WTC11 (cell line): ENCODE measurements around the gene SLC38A3. TPM values are rescaled to one million over a fixed set of nuclear protein-coding genes. Genes with fewer than 3 reads are reported as not detected.

ENCODE experiments used
- ATAC-seq: fragments of 200-7000 bp; cut with Tn5 transposase; 2 replicates; pipeline ENCODE4 v1.10.0; 2021; ENCODE audit warnings: mild to moderate bottlenecking, moderate library complexity
- CTCF ChIA-PET: fragments of 300-600 bp; sonication (Branson Sonifier 250); formaldehyde crosslinking; loops from one replicate; lab custom pipeline; 2021; ENCODE audit warnings: antibody characterized with exemption; lab: Charles Lee
- POLR2A ChIA-PET: fragments of 350-600 bp; sonication (Branson Sonifier 250); formaldehyde crosslinking; loops from one replicate; lab custom pipeline; 2021; ENCODE audit warnings: antibody characterized with exemption; lab: Charles Lee
- DNase-seq: peaks from one replicate; pipeline ENCODE4 v3.0.0; 2021; ENCODE audit warnings: low spot score
- H3K27ac Mint-ChIP-seq: 2 replicates; pipeline ENCODE4 v1.8.0; 2021; ENCODE audit warnings: mixed read lengths
- H3K27me3 Mint-ChIP-seq: 2 replicates; pipeline ENCODE4 v1.8.0; 2021; ENCODE audit warnings: low read depth, mild to moderate bottlenecking, moderate library complexity, mixed read lengths
- H3K36me3 Mint-ChIP-seq: 2 replicates; pipeline ENCODE4 v1.8.0; 2021; ENCODE audit warnings: mixed read lengths
- H3K4me1 Mint-ChIP-seq: 2 replicates; pipeline ENCODE4 v1.8.0; 2022; ENCODE audit warnings: mixed read lengths
- H3K4me3 Mint-ChIP-seq: 2 replicates; pipeline ENCODE4 v1.8.0; 2021; ENCODE audit warnings: mild to moderate bottlenecking, moderate library complexity, mixed read lengths
- H3K9me3 Mint-ChIP-seq: 2 replicates; pipeline ENCODE4 v1.8.0; 2021; ENCODE audit warnings: mixed read lengths
- AR ChIP-seq: fragments of 250-450 bp; sonication (Bioruptor Pico); IDR thresholded peaks from 2 replicates; pipeline ENCODE4 v1.9.0; 2021; ENCODE audit warnings: mild to moderate bottlenecking
- ATF1 ChIP-seq: sonication (generic); formaldehyde crosslinking; IDR thresholded peaks from 2 replicates; pipeline ENCODE4 v1.8.1; 2023; ENCODE audit warnings: mild to moderate bottlenecking, moderate library complexity, missing genetic modification reagents
- CREB1 ChIP-seq: sonication (generic); formaldehyde crosslinking; IDR thresholded peaks from 2 replicates; pipeline ENCODE4 v1.8.0; 2023; ENCODE audit warnings: mild to moderate bottlenecking, missing genetic modification reagents
- CREM ChIP-seq: sonication (generic); formaldehyde crosslinking; IDR thresholded peaks from 2 replicates; pipeline ENCODE4 v1.8.1; 2022; ENCODE audit warnings: mild to moderate bottlenecking, missing genetic modification reagents, moderate library complexity
- ESRRA ChIP-seq: sonication (generic); formaldehyde crosslinking; IDR thresholded peaks from 2 replicates; pipeline ENCODE4 v1.8.1; 2022; ENCODE audit warnings: mild to moderate bottlenecking, missing genetic modification reagents, borderline replicate concordance
- FOXP4 ChIP-seq: sonication (generic); formaldehyde crosslinking; IDR thresholded peaks from 2 replicates; pipeline ENCODE4 v1.8.0; 2022; ENCODE audit warnings: mild to moderate bottlenecking, missing genetic modification reagents
- GRHL2 ChIP-seq: fragments of 250-450 bp; sonication (Bioruptor Pico); IDR thresholded peaks from 2 replicates; pipeline ENCODE4 v1.8.0; 2022; ENCODE audit warnings: mild to moderate bottlenecking, moderate library complexity; ENCODE audit not compliant: insufficient replicate concordance, severe bottlenecking
- HMGA2 ChIP-seq: fragments of 250-450 bp; sonication (Bioruptor Pico); IDR thresholded peaks from 2 replicates; pipeline ENCODE4 v1.4.0; 2021; ENCODE audit warnings: mild to moderate bottlenecking, moderate library complexity
- IRF2 ChIP-seq: sonication (generic); formaldehyde crosslinking; IDR thresholded peaks from 2 replicates; pipeline ENCODE4 v1.8.0; 2022; ENCODE audit warnings: low read depth, missing genetic modification reagents, borderline replicate concordance
- JAZF1 ChIP-seq: fragments of 250-450 bp; sonication (Bioruptor Pico); IDR thresholded peaks from 2 replicates; pipeline ENCODE4 v1.9.0; 2021; ENCODE audit warnings: moderate library complexity, mild to moderate bottlenecking, inconsistent platforms
- MYBL2 ChIP-seq: sonication (generic); formaldehyde crosslinking; IDR thresholded peaks from 2 replicates; pipeline ENCODE4 v1.8.1; 2023; ENCODE audit warnings: mild to moderate bottlenecking, moderate library complexity, missing genetic modification reagents
- NR3C1 ChIP-seq: sonication (generic); formaldehyde crosslinking; conservative IDR thresholded peaks from 2 replicates; pipeline ENCODE4 v1.8.1; 2023; ENCODE audit warnings: low read depth, mild to moderate bottlenecking, missing genetic modification reagents
- OVOL2 ChIP-seq: fragments of 250-450 bp; sonication (Bioruptor Pico); IDR thresholded peaks from 2 replicates; pipeline ENCODE4 v1.9.0; 2021; ENCODE audit warnings: mild to moderate bottlenecking, borderline replicate concordance
- PRDM15 ChIP-seq: sonication (generic); formaldehyde crosslinking; IDR thresholded peaks from 2 replicates; pipeline ENCODE4 v1.8.0; 2022; ENCODE audit warnings: missing genetic modification reagents
- RELA ChIP-seq: sonication (generic); formaldehyde crosslinking; IDR thresholded peaks from 2 replicates; pipeline ENCODE4 v1.8.1; 2022; ENCODE audit warnings: missing genetic modification reagents, mild to moderate bottlenecking, borderline replicate concordance
- SMAD4 ChIP-seq: sonication (generic); formaldehyde crosslinking; IDR thresholded peaks from 2 replicates; pipeline ENCODE4 v1.8.0; 2022; ENCODE audit warnings: mild to moderate bottlenecking, missing genetic modification reagents
- TEAD4 ChIP-seq: sonication (generic); formaldehyde crosslinking; IDR thresholded peaks from 2 replicates; pipeline ENCODE4 v1.8.0; 2022; ENCODE audit warnings: mild to moderate bottlenecking, missing genetic modification reagents
- ZBTB21 ChIP-seq: sonication (generic); formaldehyde crosslinking; IDR thresholded peaks from 2 replicates; pipeline ENCODE4 v1.8.1; 2023; ENCODE audit warnings: mild to moderate bottlenecking, missing genetic modification reagents, borderline replicate concordance
- ZNF121 ChIP-seq: sonication (generic); formaldehyde crosslinking; IDR thresholded peaks from 2 replicates; pipeline ENCODE4 v1.8.0; 2023; ENCODE audit warnings: missing genetic modification reagents
- ZNF138 ChIP-seq: sonication (generic); formaldehyde crosslinking; conservative IDR thresholded peaks from 2 replicates; pipeline ENCODE4 v1.8.1; 2022; ENCODE audit warnings: mild to moderate bottlenecking, moderate library complexity, missing genetic modification reagents
- ZNF232 ChIP-seq: sonication (generic); formaldehyde crosslinking; IDR thresholded peaks from 2 replicates; pipeline ENCODE4 v1.8.0; 2022; ENCODE audit warnings: mild to moderate bottlenecking, missing genetic modification reagents
- ZNF317 ChIP-seq: sonication (generic); formaldehyde crosslinking; IDR thresholded peaks from 2 replicates; pipeline ENCODE4 v1.8.1; 2023; ENCODE audit warnings: low read depth, mild to moderate bottlenecking, moderate library complexity, missing genetic modification reagents, borderline replicate concordance
- ZNF671 ChIP-seq: fragments of 250-450 bp; sonication (Bioruptor Pico); IDR thresholded peaks from 2 replicates; pipeline ENCODE4 v1.8.0; 2021; ENCODE audit warnings: mild to moderate bottlenecking
- total RNA-seq: library from RNA; stranded (reverse); gene quantifications from 3 replicates; pipeline ENCODE4 v1.2.3, GENCODE V29; 2021
- TF ChIP-seq, protein P1 (sequence below): sonication (generic); formaldehyde crosslinking; IDR thresholded peaks from 2 replicates; pipeline ENCODE4 v1.8.0; 2022; ENCODE audit warnings: mild to moderate bottlenecking, missing genetic modification reagents
- TF ChIP-seq, protein P2 (sequence below): sonication (generic); formaldehyde crosslinking; IDR thresholded peaks from 2 replicates; pipeline ENCODE4 v1.8.0; 2022; ENCODE audit warnings: mild to moderate bottlenecking, missing genetic modification reagents

The SLC38A3 gene
- total RNA-seq, 1 experiment from 2014 or later: 0.90 TPM

GRCh38 chr3:50193746-50194127 is 11.3 kb upstream of the SLC38A3 start:
- TF ChIP-seq CREM (CRISPR knock-in tag): no peak
- no peak for TF ChIP-seq TEAD4 (CRISPR knock-in tag)
- no peak for TF ChIP-seq ZBTB21
- TF ChIP-seq ZNF121 (CRISPR knock-in tag): no peak
- TF ChIP-seq MYBL2: no peak
- TF ChIP-seq ZNF671 (CRISPR knock-in tag): no peak
- no peak for TF ChIP-seq NR3C1
- TF ChIP-seq HMGA2 (CRISPR knock-in tag): no peak
- TF ChIP-seq IRF2 (CRISPR knock-in tag): no peak
- no peak for TF ChIP-seq RELA
- TF ChIP-seq JAZF1 (CRISPR knock-in tag): no peak
- no peak for TF ChIP-seq AR (CRISPR knock-in tag)
- Mint-ChIP-seq H3K9me3 (no peaks in the 10 kb centered on the region), H3K4me3 (no peak overlapping the region), H3K27ac (no peak overlapping the region), H3K27me3 (peaks cover 9% of the 10 kb centered on the region), H3K36me3 (no peaks in the 10 kb centered on the region), H3K4me1 (peaks cover 6% of the 10 kb centered on the region)
- ATAC-seq (no peak), DNase-seq (no peak)
- ChIA-PET CTCF (interaction anchor here (0.9 to 7.2 kb wide), 24 partner anchors 11 to 144 kb away, joined by 3 to 604 read pairs (median 20); partner anchors contain the start of genes GNAI2, HYAL2, HYAL3 and NAA80), POLR2A (interaction anchor here (1.0 to 2.4 kb wide), 4 partner anchors 12 to 70 kb away, joined by 3 to 11 read pairs (median 5); partner anchors contain the start of gene SLC38A3)

DNA sequence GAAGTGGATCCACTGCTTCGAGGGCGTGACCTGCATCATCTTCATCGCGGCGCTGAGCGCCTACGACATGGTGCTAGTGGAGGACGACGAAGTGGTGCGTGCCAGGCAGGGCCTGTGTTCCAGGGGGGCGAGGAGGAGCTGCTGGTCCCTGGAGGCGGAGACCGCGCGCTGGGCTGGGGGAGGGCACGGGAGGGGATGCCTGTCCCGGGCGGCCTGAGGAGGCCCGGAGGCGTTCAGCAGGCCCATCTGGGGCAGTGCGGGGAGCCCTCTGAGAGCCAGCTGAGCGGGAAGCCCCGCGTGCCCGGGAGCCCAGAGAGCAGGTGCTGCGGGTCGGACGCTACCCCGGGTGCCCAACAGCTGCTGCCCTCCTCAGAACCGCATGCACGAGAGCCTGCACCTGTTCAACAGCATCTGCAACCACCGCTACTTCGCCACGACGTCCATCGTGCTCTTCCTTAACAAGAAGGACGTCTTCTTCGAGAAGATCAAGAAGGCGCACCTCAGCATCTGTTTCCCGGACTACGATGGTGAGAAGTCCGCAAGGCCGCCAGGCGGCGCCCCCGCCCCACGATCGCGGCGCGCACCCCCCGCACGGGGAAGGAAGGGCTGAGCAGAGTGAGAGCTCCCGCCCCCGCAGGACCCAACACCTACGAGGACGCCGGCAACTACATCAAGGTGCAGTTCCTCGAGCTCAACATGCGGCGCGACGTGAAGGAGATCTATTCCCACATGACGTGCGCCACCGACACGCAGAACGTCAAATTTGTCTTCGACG is 10.8 kb upstream of the SLC38A3 start:
- H3K9me3 Mint-ChIP-seq: no peaks in the 10 kb centered on the region
- H3K4me1 Mint-ChIP-seq: peaks cover 6% of the 10 kb centered on the region
- ChIA-PET CTCF (interaction anchor here (0.5 to 7.2 kb wide), 43 partner anchors 10 to 530 kb away, joined by 3 to 604 read pairs (median 6); partner anchors contain the start of genes GNAI2, HYAL1, HYAL2 and HYAL3), POLR2A (interaction anchor here (0.5 to 2.4 kb wide), 12 partner anchors 12 to 113 kb away, joined by 3 to 11 read pairs (median 4); partner anchors contain the start of genes GNAI2, SEMA3B and SLC38A3)
- H3K27ac Mint-ChIP-seq: no peak overlapping the region
- H3K36me3 Mint-ChIP-seq: no peaks in the 10 kb centered on the region
- DNase-seq (peak; percentile 85), ATAC-seq (peak; percentile 56)
- peak overlapping the region; percentile 51 for H3K4me3 Mint-ChIP-seq
- H3K27me3 Mint-ChIP-seq: peaks cover 9% of the 10 kb centered on the region
- TF ChIP-seq, protein P1, sequence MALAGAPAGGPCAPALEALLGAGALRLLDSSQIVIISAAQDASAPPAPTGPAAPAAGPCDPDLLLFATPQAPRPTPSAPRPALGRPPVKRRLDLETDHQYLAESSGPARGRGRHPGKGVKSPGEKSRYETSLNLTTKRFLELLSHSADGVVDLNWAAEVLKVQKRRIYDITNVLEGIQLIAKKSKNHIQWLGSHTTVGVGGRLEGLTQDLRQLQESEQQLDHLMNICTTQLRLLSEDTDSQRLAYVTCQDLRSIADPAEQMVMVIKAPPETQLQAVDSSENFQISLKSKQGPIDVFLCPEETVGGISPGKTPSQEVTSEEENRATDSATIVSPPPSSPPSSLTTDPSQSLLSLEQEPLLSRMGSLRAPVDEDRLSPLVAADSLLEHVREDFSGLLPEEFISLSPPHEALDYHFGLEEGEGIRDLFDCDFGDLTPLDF (CRISPR knock-in tag): 0 out of 2 replicates have a peak, but pooled peaks have one; percentile 43
- peak; percentile 83; the same call in 1 of the 2 replicates for TF ChIP-seq ZNF138 (CRISPR knock-in tag)
- no peak for TF ChIP-seq SMAD4
- no peak for TF ChIP-seq ESRRA (CRISPR knock-in tag)
- TF ChIP-seq, protein P2, sequence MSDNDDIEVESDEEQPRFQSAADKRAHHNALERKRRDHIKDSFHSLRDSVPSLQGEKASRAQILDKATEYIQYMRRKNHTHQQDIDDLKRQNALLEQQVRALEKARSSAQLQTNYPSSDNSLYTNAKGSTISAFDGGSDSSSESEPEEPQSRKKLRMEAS (CRISPR knock-in tag): peak; percentile 94
- TF ChIP-seq GRHL2 (CRISPR knock-in tag): no peak
- no peak for TF ChIP-seq ZNF317 (CRISPR knock-in tag)
- 0 out of 2 replicates have a peak, but pooled peaks have one; percentile 24 for TF ChIP-seq CREB1 (CRISPR knock-in tag)
- TF ChIP-seq ZBTB21: peak; percentile 88; the same call in 1 of the 2 replicates
- no peak for TF ChIP-seq FOXP4 (CRISPR knock-in tag)
- TF ChIP-seq ZNF232 (CRISPR knock-in tag): peak; percentile 78
- no peak for TF ChIP-seq PRDM15 (CRISPR knock-in tag)
- TF ChIP-seq OVOL2 (CRISPR knock-in tag): no peak
- no peak for TF ChIP-seq ATF1 (CRISPR knock-in tag)
